IMR-90 (cell line): ENCODE results near the gene ROS1. TPM values are rescaled to one million over a fixed set of nuclear protein-coding genes. Genes with fewer than 3 reads are reported as not detected.

Experiments
- ATAC-seq: fragments of 200-7000 bp; cut with Tn5 transposase; 2 replicates; pipeline ENCODE4 v1.9.1; 2020; ENCODE audit warnings: low read depth, mild to moderate bottlenecking, moderate library complexity
- BruUV-seq: library from RNA; stranded (reverse); fragments of 400-500 nt; replicated peaks from 2 replicates; lab custom pipeline; 2021; lab: Mats Ljungman, UMichigan
- CTCF ChIA-PET: fragments of 300-600 bp; formaldehyde crosslinking; extraction: SDS; loops from one replicate; lab custom pipeline; 2021; ENCODE audit warnings: antibody characterized with exemption; lab: Yijun Ruan, JAX
- POLR2A ChIA-PET: fragments of 300-600 bp; sonication (Branson Sonifier 250); formaldehyde crosslinking; loops from one replicate; lab custom pipeline; 2022; ENCODE audit warnings: antibody characterized with exemption; ENCODE audit not compliant: unreplicated experiment; lab: Charles Lee
- DNase-seq: peaks from one replicate; pipeline ENCODE4 v3.0.0; 2013
- H2AFZ ChIP-seq: replicated peaks from 2 replicates; pipeline ENCODE3; 2013; ENCODE audit warnings: low read length, mild to moderate bottlenecking; ENCODE audit not compliant: poor library complexity
- H2AK5ac ChIP-seq: 2 replicates; pipeline ENCODE4 v1.6.1; 2013; ENCODE audit warnings: low read depth, low read length, inconsistent platforms
- H2AK9ac ChIP-seq: replicated peaks from 2 replicates; pipeline ENCODE3; 2013; ENCODE audit warnings: mild to moderate bottlenecking, low read depth, low read length, moderate library complexity; ENCODE audit not compliant: poor library complexity
- H2BK120ac ChIP-seq: 2 replicates; pipeline ENCODE4 v1.6.1; 2013; ENCODE audit warnings: low read depth, low read length, inconsistent platforms
- H2BK15ac ChIP-seq: 3 replicates; pipeline ENCODE4 v1.6.1; 2013; ENCODE audit warnings: low read depth, low read length, inconsistent platforms
- H2BK20ac ChIP-seq: 2 replicates; pipeline ENCODE4 v1.6.1; 2013; ENCODE audit warnings: low read depth, mild to moderate bottlenecking, inconsistent platforms, low read length, moderate library complexity
- H2BK5ac ChIP-seq: 2 replicates; pipeline ENCODE4 v1.6.1; 2013; ENCODE audit warnings: mild to moderate bottlenecking, low read depth, low read length, inconsistent platforms; ENCODE audit not compliant: poor library complexity, severe bottlenecking
- H3K14ac ChIP-seq: replicated peaks from 2 replicates; pipeline ENCODE4 v1.6.1; 2013; ENCODE audit warnings: low read depth, low read length, inconsistent platforms
- H3K18ac ChIP-seq: 2 replicates; pipeline ENCODE4 v1.6.1; 2013; ENCODE audit warnings: low read depth, low read length, control low read depth
- H3K23ac ChIP-seq: 2 replicates; pipeline ENCODE4 v1.6.1; 2013; ENCODE audit warnings: low read depth, low read length, inconsistent platforms
- H3K27ac ChIP-seq: 2 replicates; pipeline ENCODE4 v1.5.1; 2013; ENCODE audit warnings: mild to moderate bottlenecking, control low read depth, low read length; ENCODE audit not compliant: insufficient read depth
- H3K27me3 ChIP-seq: 2 replicates; pipeline ENCODE4 v1.6.1; 2013; ENCODE audit warnings: low read length; ENCODE audit not compliant: control insufficient read depth, insufficient read depth
- H3K36me3 ChIP-seq: 2 replicates; pipeline ENCODE4 v1.6.1; 2013; ENCODE audit warnings: low read length, mixed read lengths; ENCODE audit not compliant: control insufficient read depth, insufficient read depth
- H3K4ac ChIP-seq: 2 replicates; pipeline ENCODE4 v1.6.1; 2013; ENCODE audit warnings: low read depth, low read length, inconsistent platforms
- H3K4me1 ChIP-seq: 2 replicates; pipeline ENCODE4 v1.6.1; 2013; ENCODE audit warnings: low read length, mixed read lengths; ENCODE audit not compliant: control insufficient read depth, insufficient read depth
- H3K4me2 ChIP-seq: 2 replicates; pipeline ENCODE4 v1.6.1; 2013; ENCODE audit warnings: low read depth, mild to moderate bottlenecking, control low read depth, low read length, moderate library complexity
- H3K4me3 ChIP-seq: 2 replicates; pipeline ENCODE4 v1.5.1; 2013; ENCODE audit warnings: low read depth, mild to moderate bottlenecking, control low read depth, low read length, moderate library complexity; ENCODE audit not compliant: insufficient read depth
- H3K56ac ChIP-seq: 2 replicates; pipeline ENCODE4 v1.6.1; 2013; ENCODE audit warnings: low read length, inconsistent platforms; ENCODE audit not compliant: insufficient read depth; ENCODE audit errors: extremely low read depth
- H3K79me1 ChIP-seq, 2 experiments: 2 replicates each; pipeline ENCODE4 v1.6.1; 2013; ENCODE audit warnings: low read length in 2 of 2, inconsistent platforms in 1 of 2, low read depth in 1 of 2
- H3K9ac ChIP-seq: 2 replicates; pipeline ENCODE4 v1.6.1; 2013; ENCODE audit warnings: low read depth, low read length, control low read depth
- H3K9me1 ChIP-seq: 2 replicates; pipeline ENCODE4 v1.6.1; 2013; ENCODE audit warnings: low read length, inconsistent platforms; ENCODE audit not compliant: insufficient read depth
- H3K9me3 ChIP-seq: 2 replicates; pipeline ENCODE4 v1.6.1; 2013; ENCODE audit warnings: low read length; ENCODE audit not compliant: control insufficient read depth, insufficient read depth
- H4K20me1 ChIP-seq: 2 replicates; pipeline ENCODE4 v1.6.1; 2013; ENCODE audit warnings: low read length, inconsistent platforms; ENCODE audit not compliant: insufficient read depth
- H4K5ac ChIP-seq: 2 replicates; pipeline ENCODE4 v1.6.1; 2013; ENCODE audit warnings: mild to moderate bottlenecking, low read depth, low read length, control low read depth
- H4K8ac ChIP-seq, 2 experiments: 2 replicates each; pipeline ENCODE4 v1.6.1; 2013; ENCODE audit warnings: low read depth in 2 of 2, low read length in 2 of 2, control low read depth in 1 of 2, inconsistent platforms in 1 of 2
- H4K91ac ChIP-seq: 2 replicates; pipeline ENCODE4 v1.6.1; 2013; ENCODE audit warnings: low read depth, low read length, inconsistent platforms; ENCODE audit not compliant: insufficient read depth
- ELK1 ChIP-seq: fragments of 150-350 bp; IDR thresholded peaks from 2 replicates; pipeline ENCODE4 v1.6.1; 2016; ENCODE audit warnings: low read depth, mild to moderate bottlenecking, low read length, moderate library complexity, borderline replicate concordance
- FOS ChIP-seq: fragments of 150-350 bp; IDR thresholded peaks from 2 replicates; pipeline ENCODE4 v1.6.1; 2016; ENCODE audit warnings: low read depth, low read length
- MAFK ChIP-seq: IDR thresholded peaks from 2 replicates; pipeline ENCODE4 v1.6.1; 2012; ENCODE audit warnings: low read depth, low read length, improper control_type of control experiment
- POLR2A ChIP-seq: IDR thresholded peaks from 2 replicates; pipeline ENCODE4 v1.6.1; 2012; ENCODE audit warnings: mild to moderate bottlenecking, low read depth, low read length
- RFX5 ChIP-seq: IDR thresholded peaks from 2 replicates; pipeline ENCODE4 v1.8.0; 2012; ENCODE audit warnings: low read depth, mild to moderate bottlenecking, low read length, moderate library complexity
- WGBS, 2 experiments: methylation state at CpG; one replicate each; pipeline versions ENCODE4 v1.1.5 to v1.1.7; 2013; ENCODE audit warnings: missing lambda C conversion rate in 2 of 2; ENCODE audit not compliant: insufficient read length in 1 of 2; ENCODE audit errors: extremely low coverage in 2 of 2; 5-methylcytosine and 5-hydroxymethylcytosine counted together
- dilution Hi-C: fragments of 300-500 bp; cut with HindIII; formaldehyde crosslinking; loops from one replicate; pipeline ENCODE4 v1.14.3; 2018; ENCODE audit warnings: low sequenced_read_pairs; ENCODE audit not compliant: unreplicated experiment
- in situ Hi-C: fragments of 300-500 bp; cut with MboI; formaldehyde crosslinking; loops from 3 replicates; pipeline ENCODE4 v1.14.3; 2019; ENCODE audit warnings: low sequenced_read_pairs, inconsistent platforms, mixed read lengths
- intact Hi-C: fragments of 100-400 bp; cut with micrococcal nuclease; formaldehyde crosslinking; loops from 2 replicates; pipeline ENCODE4 v1.10.0; 2022
- polyA plus RNA-seq, 3 experiments: library from polyadenylated mRNA; depleted of rRNA; stranded (reverse); fragments of >200 nt; gene quantifications; 2 replicates each; pipeline ENCODE4 v1.2.3, GENCODE V29; 2012; ENCODE audit warnings: low replicate concordance in 1 of 3
- total RNA-seq: library from RNA; depleted of rRNA; stranded (reverse); fragments of >200 nt; gene quantifications from 2 replicates; pipeline ENCODE4 v1.2.3, GENCODE V29; 2012

Gene ROS1
- total and polyA plus RNA-seq, 2 of the 4 experiments (the other 2 are of a cell fraction): under 0.01 to 0.03 TPM

- ATAC-seq (no peak), DNase-seq (no peak)
- Histone ChIP-seq H3K18ac (no peak overlapping the region), H3K4me3 (no peak overlapping the region), H3K27ac (no peak overlapping the region), H3K36me3 (no peaks in the 10 kb centered on the region), H2BK15ac (no peak overlapping the region), H3K4me1 (no peaks in the 10 kb centered on the region), H3K9ac (no peak overlapping the region), H2AK9ac (no peak overlapping the region), H2AFZ (no peak overlapping the region), H3K4me2 (no peak overlapping the region), H2BK5ac (no peak overlapping the region), H3K23ac (no peak overlapping the region), H3K4ac (no peak overlapping the region), H3K79me1 (no peaks in the 10 kb centered on the region), H3K9me1 (no peaks in the 10 kb centered on the region; the same call in 1 of the 2 replicates), H4K8ac (no peak overlapping the region), H2BK120ac (no peak overlapping the region), H4K5ac (no peak overlapping the region), H4K20me1 (no peaks in the 10 kb centered on the region), H2BK20ac (no peak overlapping the region), H3K56ac (no peak overlapping the region), H2AK5ac (no peak overlapping the region), H3K27me3 (peaks cover 5% of the 10 kb centered on the region), H4K91ac (no peak overlapping the region), H3K9me3 (no peaks in the 10 kb centered on the region), H3K14ac (no peak overlapping the region)
- no TSS peak for BruUV-seq
- in situ Hi-C loops (no loop called here), dilution Hi-C loops (no loop called here), intact Hi-C loops (no loop called here)
- 70% methylated on average over 2 of the region's 3 CpGs; no CpG with 5 or more reads in 1 of the 2 experiments for WGBS, 2 experiments
- no peak for TF ChIP-seq ELK1
- TF ChIP-seq RFX5: no peak
- TF ChIP-seq MAFK: no peak
- no peak for TF ChIP-seq POLR2A
- no peak for TF ChIP-seq FOS
- ChIA-PET POLR2A (no interaction called here), CTCF (interaction anchor here (1.0 to 2.8 kb wide), 2 partner anchors 11 to 21 kb away, joined by 3 to 12 read pairs; no protein-coding TSS in a partner anchor)
These were observed 14.3 kb downstream of the ROS1 start for GRCh38 chr6:117411474-117411873.
